ENCODE data around the gene FMO2. TPM values are rescaled to one million over a fixed set of nuclear protein-coding genes. Genes with fewer than 3 reads are reported as not detected.

FMO2 gene
- polyA plus RNA-seq, 3 donors = not detected

DNA sequence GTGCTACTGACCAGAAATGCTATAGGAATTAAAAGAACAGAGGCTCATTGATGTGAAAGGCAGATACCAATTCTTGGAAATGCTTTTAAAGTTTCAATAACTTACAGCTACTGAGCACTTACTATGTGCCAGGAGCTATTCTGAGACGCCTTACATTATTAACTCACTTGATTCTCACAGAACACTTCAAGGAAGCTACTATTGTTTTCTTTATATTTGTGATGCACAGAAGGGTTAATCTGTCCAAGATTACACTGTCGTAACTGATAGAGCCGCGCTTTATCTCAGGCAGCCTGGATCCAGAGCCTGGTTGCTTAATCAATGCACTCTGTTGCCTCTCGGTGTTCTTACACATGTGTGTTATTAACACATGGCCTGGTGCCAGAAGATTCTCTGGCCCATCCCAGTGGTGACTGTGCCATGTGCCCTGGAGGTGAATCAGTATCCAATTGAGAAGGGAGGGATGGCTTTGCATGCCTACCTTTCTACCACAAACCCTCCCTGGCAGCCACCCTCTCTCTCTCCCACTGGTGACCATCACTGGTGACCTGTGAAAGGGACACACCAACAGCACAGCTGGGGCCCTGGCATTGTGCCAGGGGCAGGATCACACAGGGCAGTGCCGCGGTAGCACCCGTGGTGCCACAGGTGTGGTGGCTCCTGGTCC lies 72.0 kb downstream of the FMO2 start:
- no peak overlapping the region for H3K9ac ChIP-seq (ENCODE audit: insufficient read depth, low read length, poor library complexity, severe bottlenecking)
- no peaks in the 10 kb centered on the region for H4K20me1 ChIP-seq (ENCODE audit: insufficient read depth, low read length)
- Mint-ChIP-seq H3K9me3 (peaks cover 0 to 2% (median 0%) of the 10 kb centered on the region in 7 donors), H3K4me3 (no peak overlapping the region), H3K36me3 (no peaks in the 10 kb centered on the region), H3K27me3 (ENCODE audit: low read depth in 3 of 3) (peaks cover 8 to 12% (median 9%) of the 10 kb centered on the region in 3 donors), H3K27ac (peak overlapping the region in 1 of 7 donors; percentile 25), H3K4me1 (no peaks in the 10 kb centered on the region)
- no peak overlapping the region for H3K27ac ChIP-seq (ENCODE audit: low read depth in 1 of 2, low read length in 2 of 2)
- TF ChIP-seq, protein P1, sequence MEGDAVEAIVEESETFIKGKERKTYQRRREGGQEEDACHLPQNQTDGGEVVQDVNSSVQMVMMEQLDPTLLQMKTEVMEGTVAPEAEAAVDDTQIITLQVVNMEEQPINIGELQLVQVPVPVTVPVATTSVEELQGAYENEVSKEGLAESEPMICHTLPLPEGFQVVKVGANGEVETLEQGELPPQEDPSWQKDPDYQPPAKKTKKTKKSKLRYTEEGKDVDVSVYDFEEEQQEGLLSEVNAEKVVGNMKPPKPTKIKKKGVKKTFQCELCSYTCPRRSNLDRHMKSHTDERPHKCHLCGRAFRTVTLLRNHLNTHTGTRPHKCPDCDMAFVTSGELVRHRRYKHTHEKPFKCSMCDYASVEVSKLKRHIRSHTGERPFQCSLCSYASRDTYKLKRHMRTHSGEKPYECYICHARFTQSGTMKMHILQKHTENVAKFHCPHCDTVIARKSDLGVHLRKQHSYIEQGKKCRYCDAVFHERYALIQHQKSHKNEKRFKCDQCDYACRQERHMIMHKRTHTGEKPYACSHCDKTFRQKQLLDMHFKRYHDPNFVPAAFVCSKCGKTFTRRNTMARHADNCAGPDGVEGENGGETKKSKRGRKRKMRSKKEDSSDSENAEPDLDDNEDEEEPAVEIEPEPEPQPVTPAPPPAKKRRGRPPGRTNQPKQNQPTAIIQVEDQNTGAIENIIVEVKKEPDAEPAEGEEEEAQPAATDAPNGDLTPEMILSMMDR (IDR thresholded peaks at IDR 0.05) = no peak
- intact Hi-C loops (cut with micrococcal nuclease) = no loop called here
- H3K4me2 ChIP-seq (replicated peaks; ENCODE audit: extremely low read depth, low read length, poor library complexity, severe bottlenecking) = no peak overlapping the region
- H3K9me3 ChIP-seq (replicated peaks in 1 of 2; ENCODE audit: control insufficient read depth in 1 of 2, insufficient read depth in 1 of 2, low read length in 2 of 2) = no peaks in the 10 kb centered on the region
- no peaks in the 10 kb centered on the region for H3K36me3 ChIP-seq (replicated peaks in 1 of 2; ENCODE audit: control insufficient read depth in 1 of 2, insufficient read depth in 2 of 2, low read length in 2 of 2)
- H3K79me2 ChIP-seq (ENCODE audit: insufficient read depth, low read length) = no peaks in the 10 kb centered on the region
- H3K27me3 ChIP-seq (ENCODE audit: control insufficient read depth in 2 of 2, insufficient read depth in 2 of 2, low read length in 2 of 2) = peaks cover 2 to 6% of the 10 kb centered on the region in 2 donors
- 88% methylated on average over 6 of the region's 8 CpGs for WGBS (ENCODE audit: insufficient coverage)
- no peaks in the 10 kb centered on the region for H3K4me1 ChIP-seq (ENCODE audit: control insufficient read depth in 1 of 2, insufficient read depth in 2 of 2, low read length in 2 of 2)
- no peak overlapping the region for H3K4me3 ChIP-seq (replicated peaks in 1 of 3; ENCODE audit: low read depth in 2 of 3, low read length in 3 of 3)
- H2AFZ ChIP-seq (ENCODE audit: insufficient read depth, low read depth, low read length, poor library complexity, severe bottlenecking) = no peak overlapping the region
- no peak for DNase-seq

DNA sequence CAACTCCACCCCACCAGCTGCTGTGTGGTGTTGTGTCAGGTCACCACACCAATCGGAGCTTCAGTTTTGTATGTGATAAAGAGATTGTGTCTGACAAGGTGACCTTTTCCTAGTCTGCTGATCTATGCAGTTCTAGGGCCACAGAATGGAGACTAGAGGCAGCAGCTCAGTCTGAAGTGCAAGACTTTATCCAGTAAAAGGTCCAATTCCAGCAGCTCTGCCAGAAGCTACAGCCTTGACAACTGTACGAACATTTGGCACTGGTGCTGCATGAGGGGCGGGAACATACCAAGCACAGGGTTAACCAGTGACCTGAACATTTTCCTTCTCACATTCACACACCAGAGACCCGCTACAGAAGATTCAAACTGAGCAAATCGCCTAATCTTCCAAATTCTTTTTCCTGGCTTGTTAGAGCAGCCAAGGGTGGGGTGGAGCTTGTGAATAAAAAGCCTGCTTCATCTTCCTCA lies 72.5 kb downstream of the FMO2 start:
- no peaks in the 10 kb centered on the region for H3K36me3 Mint-ChIP-seq
- peaks cover 0 to under 1% (median 0%) of the 10 kb centered on the region in 7 donors for H3K9me3 Mint-ChIP-seq

More for the DNA sequence above, 72.5 kb downstream of the FMO2 start:
- no peak overlapping the region for H3K4me3 ChIP-seq (replicated peaks in 1 of 3; ENCODE audit: low read depth in 2 of 3, low read length in 3 of 3)
- no peaks in the 10 kb centered on the region for H3K36me3 ChIP-seq (replicated peaks in 1 of 2; ENCODE audit: control insufficient read depth in 1 of 2, insufficient read depth in 2 of 2, low read length in 2 of 2)
- no peak overlapping the region for H3K9ac ChIP-seq (ENCODE audit: insufficient read depth, low read length, poor library complexity, severe bottlenecking)
- TF ChIP-seq, protein P1 (IDR thresholded peaks at IDR 0.05) = no peak
- no peaks in the 10 kb centered on the region for H3K9me3 ChIP-seq (replicated peaks in 1 of 2; ENCODE audit: control insufficient read depth in 1 of 2, insufficient read depth in 1 of 2, low read length in 2 of 2)
- no peak overlapping the region for H3K27ac Mint-ChIP-seq
- no peaks in the 10 kb centered on the region for H3K79me2 ChIP-seq (ENCODE audit: insufficient read depth, low read length)
- intact Hi-C loops (cut with micrococcal nuclease) = no loop called here
- H3K4me2 ChIP-seq (replicated peaks; ENCODE audit: extremely low read depth, low read length, poor library complexity, severe bottlenecking) = no peak overlapping the region
- peaks cover 2 to 7% (median 4%) of the 10 kb centered on the region in 3 donors for H3K27me3 Mint-ChIP-seq (ENCODE audit: low read depth in 3 of 3)
- H4K20me1 ChIP-seq (ENCODE audit: insufficient read depth, low read length) = no peaks in the 10 kb centered on the region
- 100% methylated on average over 2 of the region's 5 CpGs for WGBS (ENCODE audit: insufficient coverage)
- H2AFZ ChIP-seq (ENCODE audit: insufficient read depth, low read depth, low read length, poor library complexity, severe bottlenecking) = no peak overlapping the region
- DNase-seq = no peak
- no peaks in the 10 kb centered on the region for H3K4me1 Mint-ChIP-seq
- peaks cover 0 to under 1% of the 10 kb centered on the region in 2 donors for H3K27me3 ChIP-seq (ENCODE audit: control insufficient read depth in 2 of 2, insufficient read depth in 2 of 2, low read length in 2 of 2)
- no peaks in the 10 kb centered on the region for H3K4me1 ChIP-seq (ENCODE audit: control insufficient read depth in 1 of 2, insufficient read depth in 2 of 2, low read length in 2 of 2)
- no peak overlapping the region for H3K4me3 Mint-ChIP-seq
- no peak overlapping the region for H3K27ac ChIP-seq (ENCODE audit: low read depth in 1 of 2, low read length in 2 of 2)
